Endometrial microvascular endothelial cells (primary cell): Measurements from ENCODE around the gene TPI1. TPM values are rescaled to one million over a fixed set of nuclear protein-coding genes. Genes with fewer than 3 reads are reported as not detected.
"Not testable (repeated sequence)": the region's sequence is repeated elsewhere in the genome, so short reads cannot be mapped to it uniquely, and the experiment has no call there.

ENCODE experiments used
- in situ Hi-C: cut with HindIII; loops from 2 replicates; pipeline ENCODE4 v1.10.0; 2017; ENCODE audit warnings: low sequenced_read_pairs, low pct_unique_long_range_greater_than_20kb; ENCODE audit errors: inconsistent ontology term
- total RNA-seq: library from RNA; depleted of rRNA; stranded (reverse); fragments of >200 nt; gene quantifications from one replicate; pipeline ENCODE4 v1.2.3, GENCODE V29; 2015; ENCODE audit errors: inconsistent ontology term

The TPI1 gene
- total RNA-seq, 1 donor from 2014 or later, result 1,455 TPM

DNA sequence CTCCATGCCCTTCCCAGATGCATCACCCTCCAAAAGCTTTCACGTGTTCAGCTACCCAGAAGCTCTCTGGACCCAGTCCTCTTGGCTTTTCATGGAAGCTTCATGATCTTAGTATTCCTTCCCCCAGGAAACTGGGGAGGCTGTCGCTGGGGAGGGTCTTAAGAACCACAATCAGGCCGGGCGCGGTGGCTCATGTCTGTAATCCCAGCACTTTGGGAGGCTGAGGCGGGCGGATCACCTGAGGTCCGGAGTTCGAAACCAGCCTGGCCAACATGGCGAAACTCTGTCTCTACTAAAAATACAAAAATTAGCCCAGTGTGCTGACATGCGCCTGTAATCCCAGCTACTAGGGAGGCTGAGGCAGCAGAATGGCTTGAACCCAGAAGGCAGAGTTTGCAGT is 40.8 kb downstream of the TPI1 start:
- in situ Hi-C loops, result not testable (repeated sequence)

DNA sequence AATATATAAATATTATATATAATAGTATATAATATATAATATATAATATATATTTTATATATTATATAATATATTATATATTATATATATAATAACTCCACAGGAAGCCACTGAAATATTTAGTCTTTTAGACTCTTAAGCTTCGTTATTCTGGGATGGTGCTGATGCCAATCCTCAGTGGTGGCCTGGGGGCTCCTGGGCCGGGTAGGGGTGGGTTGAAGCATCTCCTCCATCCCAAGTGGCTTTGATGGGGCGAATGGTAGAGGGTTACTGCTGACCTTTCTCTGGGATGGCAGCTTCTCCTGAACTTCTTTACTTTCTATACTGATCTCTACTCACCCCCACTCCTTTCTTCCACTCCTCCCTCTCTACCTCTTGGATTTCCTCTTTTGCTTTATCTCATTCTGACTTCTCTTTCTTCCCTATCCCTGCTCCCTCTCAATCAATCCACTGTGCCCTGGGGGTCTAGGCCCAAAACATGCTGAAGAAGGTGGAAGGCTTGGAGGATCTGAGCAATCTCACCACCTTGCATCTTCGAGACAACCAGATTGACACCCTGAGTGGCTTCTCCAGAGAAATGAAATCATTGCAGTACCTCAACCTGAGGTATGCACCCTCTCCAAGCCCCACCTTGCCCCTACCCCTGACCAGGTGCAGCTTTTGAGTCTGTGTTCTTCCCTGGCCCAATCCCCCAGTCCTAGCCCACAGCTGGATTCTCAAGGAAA is 42.3 kb downstream of the TPI1 start:
- in situ Hi-C loops, result no loop called here

DNA sequence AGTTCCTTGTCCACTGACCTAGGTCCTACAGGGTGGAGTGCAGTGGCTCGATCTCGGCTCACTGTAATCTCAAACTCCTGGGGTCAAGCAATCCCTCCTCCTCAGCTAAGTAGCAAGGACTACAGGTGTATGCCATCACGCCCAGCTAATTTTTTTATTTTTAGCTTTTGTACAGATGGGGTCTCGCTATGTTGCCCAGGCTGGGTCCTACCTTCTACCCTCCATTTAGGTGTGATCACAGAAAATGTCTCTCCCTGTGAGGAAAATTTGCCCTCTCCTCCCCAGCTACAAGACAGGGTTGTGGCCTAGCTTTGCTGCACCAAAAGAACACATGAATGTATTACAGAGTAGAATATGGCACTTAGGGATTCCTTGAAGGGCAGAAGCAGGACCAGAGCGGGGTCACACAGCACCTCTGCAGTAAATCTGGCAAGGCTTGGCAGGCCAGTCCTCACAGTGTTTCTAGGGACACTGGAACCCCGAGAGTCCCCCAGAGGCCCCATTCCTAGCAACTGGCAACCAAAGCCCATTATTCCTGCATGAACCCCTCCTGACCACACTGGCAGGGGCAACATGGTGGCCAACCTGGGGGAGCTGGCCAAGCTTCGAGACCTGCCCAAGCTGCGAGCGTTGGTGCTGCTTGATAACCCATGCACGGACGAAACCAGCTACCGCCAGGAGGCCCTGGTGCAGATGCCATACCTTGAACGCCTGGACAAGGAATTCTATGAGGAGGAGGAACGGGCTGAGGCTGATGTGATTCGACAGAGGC is 45.0 kb downstream of the TPI1 start:
- in situ Hi-C loops, result no loop called here

DNA sequence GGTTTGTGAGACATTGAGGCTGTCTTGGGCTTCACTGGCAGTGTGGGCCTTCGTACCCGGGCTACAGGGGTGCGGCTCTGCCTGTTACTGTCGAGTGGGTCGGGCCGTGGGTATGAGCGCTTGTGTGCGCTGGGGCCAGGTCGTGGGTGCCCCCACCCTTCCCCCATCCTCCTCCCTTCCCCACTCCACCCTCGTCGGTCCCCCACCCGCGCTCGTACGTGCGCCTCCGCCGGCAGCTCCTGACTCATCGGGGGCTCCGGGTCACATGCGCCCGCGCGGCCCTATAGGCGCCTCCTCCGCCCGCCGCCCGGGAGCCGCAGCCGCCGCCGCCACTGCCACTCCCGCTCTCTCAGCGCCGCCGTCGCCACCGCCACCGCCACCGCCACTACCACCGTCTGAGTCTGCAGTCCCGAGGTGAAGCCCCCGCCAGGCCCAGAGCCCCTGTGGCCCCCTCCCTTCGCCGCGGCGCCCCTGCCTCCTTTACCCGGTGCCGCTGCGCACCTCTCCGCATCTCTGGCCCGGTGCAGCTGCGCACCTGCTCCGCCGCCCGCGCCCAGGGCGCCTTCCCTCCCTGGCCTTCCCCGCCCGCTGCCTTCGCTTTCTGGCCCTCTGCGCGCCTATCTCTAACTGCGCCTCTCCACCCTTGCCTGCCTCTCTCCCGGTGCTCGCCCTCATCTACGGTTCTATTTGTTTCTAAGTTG is 47.1 kb downstream of the TPI1 start, which contains the start of gene ENO2:
ENO2 (plus strand) TSS at position 335 of the 701 bp plus-strand sequence. CDS start 1,253 bp downstream, outside the sequence.
- in situ Hi-C loops, result no loop called here

DNA sequence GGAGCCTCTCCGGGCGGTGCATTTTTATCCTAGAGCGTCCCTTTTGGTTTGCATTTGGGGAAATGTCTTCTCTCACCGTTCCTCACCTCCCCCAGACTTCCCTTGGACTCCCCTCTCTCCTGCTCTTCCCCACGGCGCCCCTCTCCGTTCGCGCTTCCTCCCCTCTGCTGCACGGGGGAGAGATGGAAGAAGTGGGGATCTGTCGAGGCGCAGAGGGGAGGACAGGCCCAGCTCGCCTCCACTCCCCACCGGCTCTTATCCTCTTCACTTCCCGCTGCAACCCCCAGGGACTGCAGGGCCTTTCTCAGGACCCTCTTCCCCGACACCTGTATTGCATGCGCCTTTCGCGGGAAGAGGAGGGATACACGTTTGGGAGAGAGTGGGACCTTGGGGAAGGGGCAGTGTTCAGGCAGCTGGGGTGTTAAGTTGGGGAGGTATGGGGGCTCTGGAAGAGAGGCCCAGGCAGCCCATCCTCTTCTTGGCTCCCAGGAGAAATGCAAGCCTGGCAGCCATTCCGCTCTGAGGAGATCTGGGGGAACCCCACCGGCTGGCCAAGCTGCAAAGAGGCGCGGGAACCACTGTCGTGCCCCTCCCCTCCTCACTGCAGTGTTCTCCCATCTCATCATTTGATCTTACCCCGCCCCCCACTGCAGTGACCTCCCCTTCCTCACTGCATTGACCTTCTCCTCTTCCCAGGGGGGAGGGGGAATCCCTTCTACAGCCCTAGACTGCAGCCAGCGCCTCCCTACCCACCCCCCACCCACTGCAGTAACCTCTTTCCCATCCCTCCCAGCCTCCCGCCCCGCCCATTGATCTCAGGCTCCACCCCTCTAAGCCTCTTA is 47.8 kb downstream of the TPI1 start:
- in situ Hi-C loops, result no loop called here

DNA sequence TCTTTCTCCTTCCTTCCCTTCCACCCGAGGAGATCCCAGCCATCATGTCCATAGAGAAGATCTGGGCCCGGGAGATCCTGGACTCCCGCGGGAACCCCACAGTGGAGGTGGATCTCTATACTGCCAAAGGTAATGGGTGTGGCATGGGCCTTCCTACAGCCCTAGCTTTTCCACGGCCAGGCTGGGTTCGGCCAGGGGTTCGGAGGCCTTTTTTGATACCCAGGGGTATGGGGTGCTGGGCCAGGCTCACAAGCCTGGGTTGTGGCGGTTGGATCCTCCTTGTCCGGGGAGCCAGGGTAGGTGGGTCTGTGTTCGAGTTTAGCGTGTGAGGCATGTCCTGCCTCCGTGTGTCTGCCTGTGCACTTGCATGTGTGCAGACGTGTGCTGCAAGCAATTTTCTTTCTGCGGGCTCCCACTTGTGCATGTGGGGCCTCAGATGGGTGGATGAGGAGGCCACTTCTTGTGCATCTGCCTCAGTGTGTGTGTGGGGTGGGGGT is 48.5 kb downstream of the TPI1 start:
- in situ Hi-C loops, result no loop called here

DNA sequence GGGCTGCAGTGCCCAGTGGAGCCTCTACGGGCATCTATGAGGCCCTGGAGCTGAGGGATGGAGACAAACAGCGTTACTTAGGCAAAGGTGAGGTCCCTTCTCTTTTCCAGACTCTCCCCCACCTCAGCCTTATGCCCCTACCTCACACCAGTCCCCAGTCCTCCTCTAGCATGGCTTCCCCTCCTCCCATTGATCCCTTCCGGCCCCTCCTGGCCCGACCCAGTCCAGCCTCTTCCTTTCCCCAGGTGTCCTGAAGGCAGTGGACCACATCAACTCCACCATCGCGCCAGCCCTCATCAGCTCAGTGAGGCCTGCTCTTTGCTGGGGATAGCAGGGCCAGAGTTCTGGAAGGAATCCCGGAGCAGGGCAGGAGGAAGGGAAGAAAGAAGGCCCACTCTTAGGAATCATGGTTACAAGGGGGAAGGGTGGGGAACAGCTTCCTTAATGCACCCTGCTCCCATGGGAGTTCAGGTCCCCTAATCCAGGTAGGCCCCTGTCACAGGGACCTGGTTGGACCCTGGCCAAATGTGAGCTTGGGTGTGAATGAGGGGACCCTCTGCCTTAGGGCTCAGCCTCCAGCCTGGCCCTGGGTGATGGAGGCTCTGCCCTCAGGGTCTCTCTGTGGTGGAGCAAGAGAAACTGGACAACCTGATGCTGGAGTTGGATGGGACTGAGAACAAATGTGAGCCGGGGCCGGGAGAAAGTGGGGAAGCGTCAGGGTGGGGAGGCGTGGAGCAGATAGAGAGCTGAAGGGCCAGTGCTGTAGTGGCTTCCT is 49.3 kb downstream of the TPI1 start:
- in situ Hi-C loops, result no loop called here

DNA sequence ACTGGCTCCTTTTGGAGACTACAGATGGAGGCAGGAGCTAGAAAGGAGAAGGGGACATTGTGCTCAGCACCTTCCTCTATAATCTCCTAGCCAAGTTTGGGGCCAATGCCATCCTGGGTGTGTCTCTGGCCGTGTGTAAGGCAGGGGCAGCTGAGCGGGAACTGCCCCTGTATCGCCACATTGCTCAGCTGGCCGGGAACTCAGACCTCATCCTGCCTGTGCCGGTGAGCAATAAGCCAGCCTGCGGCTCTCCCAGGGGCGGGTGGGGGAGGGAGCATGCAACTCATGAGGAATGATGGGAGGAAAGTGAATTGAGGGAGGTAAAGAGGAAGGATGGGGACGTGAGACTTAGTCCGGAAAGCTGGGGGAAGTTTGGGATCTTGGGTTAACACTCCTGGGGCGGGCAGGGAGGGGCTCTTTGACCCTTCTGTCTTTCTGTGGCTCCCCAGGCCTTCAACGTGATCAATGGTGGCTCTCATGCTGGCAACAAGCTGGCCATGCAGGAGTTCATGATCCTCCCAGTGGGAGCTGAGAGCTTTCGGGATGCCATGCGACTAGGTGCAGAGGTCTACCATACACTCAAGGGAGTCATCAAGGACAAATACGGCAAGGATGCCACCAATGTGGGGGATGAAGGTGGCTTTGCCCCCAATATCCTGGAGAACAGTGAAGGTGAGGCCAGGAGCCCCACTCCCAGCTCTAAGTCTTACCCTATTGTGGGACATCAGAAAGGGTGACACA is 50.3 kb downstream of the TPI1 start:
- in situ Hi-C loops, result no loop called here

DNA sequence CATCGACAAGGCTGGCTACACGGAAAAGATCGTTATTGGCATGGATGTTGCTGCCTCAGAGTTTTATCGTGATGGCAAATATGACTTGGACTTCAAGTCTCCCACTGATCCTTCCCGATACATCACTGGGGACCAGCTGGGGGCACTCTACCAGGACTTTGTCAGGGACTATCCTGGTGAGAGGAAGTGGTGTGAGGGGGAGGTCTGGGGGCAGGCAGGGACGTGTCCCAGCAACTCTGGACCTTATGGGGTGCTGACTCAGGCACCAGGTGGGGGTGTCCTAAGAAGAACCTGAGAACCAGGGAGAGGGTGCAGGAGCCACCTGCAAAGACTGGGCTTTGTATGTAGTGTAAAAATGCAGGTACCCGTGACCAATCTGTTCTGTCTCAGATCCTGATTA is 52.3 kb downstream of the TPI1 start:
- in situ Hi-C loops, result no loop called here

Other genes starting within 250 kb of the TPI1 start
- not detected for gene LPAR5, start 231.6 kb upstream of the TPI1 start, total RNA-seq
- gene ACRBP, start 220.1 kb upstream of the TPI1 start, total RNA-seq, result not detected
- 39.5 TPM for gene ING4, start 204.4 kb upstream of the TPI1 start, total RNA-seq
- gene ZNF384, start 178.2 kb upstream of the TPI1 start, total RNA-seq, result 13.8 TPM
- not detected for gene PIANP, start 166.7 kb upstream of the TPI1 start, total RNA-seq
- gene COPS7A, start 143.5 kb upstream of the TPI1 start, total RNA-seq, result 69.5 TPM
- gene MLF2, start 114.4 kb upstream of the TPI1 start, total RNA-seq, result 223 TPM
- 238 TPM for gene PTMS, start 101.2 kb upstream of the TPI1 start, total RNA-seq
- gene LAG3, start 95.0 kb upstream of the TPI1 start, total RNA-seq, result 0.19 TPM
- gene CD4, start 78.0 kb upstream of the TPI1 start, total RNA-seq, result not detected
- 0.19 TPM for gene GPR162, start 45.7 kb upstream of the TPI1 start, total RNA-seq
- 32.3 TPM for gene P3H3, start 39.1 kb upstream of the TPI1 start, total RNA-seq
- 0.74 TPM for gene GNB3, start 26.6 kb upstream of the TPI1 start, total RNA-seq
- 50.0 TPM for gene CDCA3, start 16.2 kb upstream of the TPI1 start, total RNA-seq
- 102 TPM for gene USP5, start 15.4 kb upstream of the TPI1 start, total RNA-seq
- 2.1 TPM for gene SPSB2, start 5.8 kb downstream of the TPI1 start, total RNA-seq
- gene LRRC23, start 37.3 kb downstream of the TPI1 start, total RNA-seq, result 5.9 TPM
- 9.8 TPM for gene ENO2, start 47.0 kb downstream of the TPI1 start, total RNA-seq
- 26.8 TPM for gene ATN1, start 60.4 kb downstream of the TPI1 start, total RNA-seq
- gene RNU7-1, start 76.3 kb downstream of the TPI1 start, total RNA-seq, result not detected
- 127 TPM for gene C12orf57, start 76.5 kb downstream of the TPI1 start, total RNA-seq
- gene PTPN6, start 83.8 kb downstream of the TPI1 start, total RNA-seq, result 0.09 TPM
- gene PHB2, start 103.1 kb downstream of the TPI1 start, total RNA-seq, result 301 TPM
- gene EMG1, start 103.4 kb downstream of the TPI1 start, total RNA-seq, result 39.9 TPM
- 28.2 TPM for gene LPCAT3, start 150.9 kb downstream of the TPI1 start, total RNA-seq
- not detected for gene C1S, start 193.2 kb downstream of the TPI1 start, total RNA-seq
- gene C1R, start 224.9 kb downstream of the TPI1 start, total RNA-seq, result 8.8 TPM
- 22.3 TPM for gene C1RL, start 241.7 kb downstream of the TPI1 start, total RNA-seq